ENCODE results near the gene COL18A1.

Gene COL18A1

DNA sequence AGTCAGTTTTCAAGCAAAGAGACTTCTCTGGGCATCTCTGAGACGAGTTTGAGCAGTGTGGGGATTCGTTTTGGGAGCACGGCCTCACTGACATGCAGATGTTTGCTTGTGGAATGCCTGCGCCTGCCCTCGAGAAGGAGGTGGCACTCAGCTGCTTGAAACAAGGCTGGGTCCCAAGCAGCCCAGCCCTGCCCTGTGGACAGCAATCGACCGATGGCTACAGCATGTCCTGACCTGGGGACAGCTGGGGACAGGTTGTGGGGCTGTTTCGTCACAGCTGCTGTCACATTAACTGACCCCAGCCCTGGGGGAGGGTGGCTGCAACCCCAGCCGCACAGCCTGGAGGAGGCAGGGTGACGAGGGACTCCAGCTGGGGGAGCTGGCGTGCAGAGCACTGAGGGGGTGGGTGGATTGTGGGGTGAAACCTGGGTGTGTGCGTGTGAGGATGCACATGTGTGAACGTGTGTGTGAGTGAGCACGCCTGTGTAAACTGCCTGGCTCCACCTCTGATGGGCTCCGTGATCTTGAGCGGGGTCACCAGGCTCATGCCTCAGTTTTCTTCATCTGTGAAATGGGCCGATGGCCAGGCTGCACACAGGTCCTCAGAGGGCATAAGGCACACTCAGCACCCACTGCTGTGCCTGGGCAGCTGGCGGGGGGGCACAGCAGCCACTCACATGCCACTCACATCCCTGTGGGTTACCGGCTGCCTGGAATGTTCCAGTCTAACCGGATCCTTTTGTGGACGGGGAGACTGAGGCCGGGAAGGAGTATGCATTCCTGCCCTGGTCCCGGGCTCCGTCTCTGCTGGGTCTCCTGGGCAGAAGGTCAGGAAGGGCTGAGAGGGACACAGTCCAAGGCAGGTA, 49.3 kb downstream of the COL18A1 start:
- no peak for DNase-seq (ENCODE audit: extremely low spot score)
- ChIA-PET POLR2A (interaction anchor here (1.2 kb wide), 1 partner anchor 9 kb away, joined by 3 read pairs; no protein-coding TSS in a partner anchor), CTCF (no interaction called here)
- no peak for TF ChIP-seq FOXA1 (IDR thresholded peaks at IDR 0.05)

- DNase-seq (ENCODE audit: extremely low spot score): no peak
- ChIA-PET POLR2A (no interaction called here), CTCF (no interaction called here)
- TF ChIP-seq BHLHE40 (IDR thresholded peaks at IDR 0.05; ENCODE audit: borderline replicate concordance): no peak
- TF ChIP-seq LEF1 (IDR thresholded peaks at IDR 0.05; ENCODE audit: borderline replicate concordance): no peak
- TF ChIP-seq ARNT (IDR thresholded peaks at IDR 0.05): no peak
- TF ChIP-seq HDGF (IDR thresholded peaks at IDR 0.05; ENCODE audit: borderline replicate concordance): no peak
- no peak for TF ChIP-seq FOXM1 (IDR thresholded peaks at IDR 0.05; ENCODE audit: borderline replicate concordance)
- TF ChIP-seq L3MBTL2 (conservative IDR thresholded peaks at IDR 0.05): no peak
- TF ChIP-seq SUZ12 (IDR thresholded peaks at IDR 0.05): no peak
- no peak for TF ChIP-seq CTBP1 (IDR thresholded peaks at IDR 0.05; ENCODE audit: borderline replicate concordance)
Measured at GRCh38 chr21:45454926-45455673, 50.1 kb downstream of the COL18A1 start.

GRCh38 chr21:45455674-45456583, 51.0 kb downstream of the COL18A1 start:
- no peak for TF ChIP-seq NFRKB (IDR thresholded peaks at IDR 0.05)
- TF ChIP-seq BHLHE40 (IDR thresholded peaks at IDR 0.05; ENCODE audit: borderline replicate concordance): no peak
- no peak for TF ChIP-seq TARDBP (IDR thresholded peaks at IDR 0.05)
- TF ChIP-seq LEF1 (IDR thresholded peaks at IDR 0.05; ENCODE audit: borderline replicate concordance): no peak
- TF ChIP-seq SP1 (IDR thresholded peaks at IDR 0.05): no peak
- TF ChIP-seq FOXM1 (IDR thresholded peaks at IDR 0.05; ENCODE audit: borderline replicate concordance): no peak
- no peak for TF ChIP-seq FOXA1 (IDR thresholded peaks at IDR 0.05)
- no peak for TF ChIP-seq ZNF384 (IDR thresholded peaks at IDR 0.05)
- TF ChIP-seq SUZ12 (IDR thresholded peaks at IDR 0.05): no peak
- TF ChIP-seq FOXK2 (IDR thresholded peaks at IDR 0.05): no peak
- TF ChIP-seq ELF4 (IDR thresholded peaks at IDR 0.05): no peak
- TF ChIP-seq CTBP1 (IDR thresholded peaks at IDR 0.05; ENCODE audit: borderline replicate concordance): no peak
- no peak for TF ChIP-seq L3MBTL2 (conservative IDR thresholded peaks at IDR 0.05)
- TF ChIP-seq ARNT (IDR thresholded peaks at IDR 0.05): no peak
- TF ChIP-seq, protein P1, sequence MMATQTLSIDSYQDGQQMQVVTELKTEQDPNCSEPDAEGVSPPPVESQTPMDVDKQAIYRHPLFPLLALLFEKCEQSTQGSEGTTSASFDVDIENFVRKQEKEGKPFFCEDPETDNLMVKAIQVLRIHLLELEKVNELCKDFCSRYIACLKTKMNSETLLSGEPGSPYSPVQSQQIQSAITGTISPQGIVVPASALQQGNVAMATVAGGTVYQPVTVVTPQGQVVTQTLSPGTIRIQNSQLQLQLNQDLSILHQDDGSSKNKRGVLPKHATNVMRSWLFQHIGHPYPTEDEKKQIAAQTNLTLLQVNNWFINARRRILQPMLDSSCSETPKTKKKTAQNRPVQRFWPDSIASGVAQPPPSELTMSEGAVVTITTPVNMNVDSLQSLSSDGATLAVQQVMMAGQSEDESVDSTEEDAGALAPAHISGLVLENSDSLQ (IDR thresholded peaks at IDR 0.05): no peak
- no peak for TF ChIP-seq HDGF (IDR thresholded peaks at IDR 0.05; ENCODE audit: borderline replicate concordance)
- CTCF ChIA-PET: no interaction called here
- no peak for DNase-seq (ENCODE audit: extremely low spot score)
- POLR2A ChIA-PET: no interaction called here

DNA sequence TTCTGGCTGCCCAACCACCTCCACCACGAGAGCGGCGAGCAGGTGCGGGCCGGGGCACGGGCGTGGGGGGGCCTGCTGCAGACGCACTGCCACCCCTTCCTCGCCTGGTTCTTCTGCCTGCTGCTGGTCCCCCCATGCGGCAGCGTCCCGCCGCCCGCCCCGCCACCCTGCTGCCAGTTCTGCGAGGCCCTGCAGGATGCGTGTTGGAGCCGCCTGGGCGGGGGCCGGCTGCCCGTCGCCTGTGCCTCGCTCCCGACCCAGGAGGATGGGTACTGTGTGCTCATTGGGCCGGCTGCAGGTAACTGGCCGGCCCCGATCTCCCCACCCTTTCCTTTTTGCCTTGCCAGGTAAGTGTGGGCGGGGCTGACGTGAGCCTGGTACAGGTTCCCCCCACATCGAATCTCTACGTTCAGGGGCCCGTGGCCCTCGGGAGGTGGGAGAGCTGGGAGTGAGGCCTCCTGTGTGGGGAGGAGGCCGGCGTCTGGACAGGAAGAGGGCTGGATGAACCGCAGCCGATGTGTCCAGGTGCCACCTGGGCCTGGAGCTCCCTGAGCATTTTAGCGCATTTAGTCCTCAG, 51.7 kb downstream of the COL18A1 start:
- no peak for DNase-seq (ENCODE audit: extremely low spot score)
- ChIA-PET POLR2A (no interaction called here), CTCF (no interaction called here)
- TF ChIP-seq CTBP1 (IDR thresholded peaks at IDR 0.05; ENCODE audit: borderline replicate concordance) (no peak), ELF4 (IDR thresholded peaks at IDR 0.05) (no peak), ZNF384 (IDR thresholded peaks at IDR 0.05) (no peak), L3MBTL2 (conservative IDR thresholded peaks at IDR 0.05) (no peak), ARNT (IDR thresholded peaks at IDR 0.05) (no peak), LEF1 (IDR thresholded peaks at IDR 0.05; ENCODE audit: borderline replicate concordance) (no peak), TARDBP (IDR thresholded peaks at IDR 0.05) (no peak), NFRKB (IDR thresholded peaks at IDR 0.05) (no peak), BHLHE40 (IDR thresholded peaks at IDR 0.05; ENCODE audit: borderline replicate concordance) (no peak), SUZ12 (IDR thresholded peaks at IDR 0.05) (no peak), FOXA1 (IDR thresholded peaks at IDR 0.05) (no peak), FOXK2 (IDR thresholded peaks at IDR 0.05) (no peak), SP1 (IDR thresholded peaks at IDR 0.05) (no peak), FOXM1 (IDR thresholded peaks at IDR 0.05; ENCODE audit: borderline replicate concordance) (no peak), HDGF (IDR thresholded peaks at IDR 0.05; ENCODE audit: borderline replicate concordance) (no peak)
- TF ChIP-seq, protein P1 (IDR thresholded peaks at IDR 0.05): no peak

DNA sequence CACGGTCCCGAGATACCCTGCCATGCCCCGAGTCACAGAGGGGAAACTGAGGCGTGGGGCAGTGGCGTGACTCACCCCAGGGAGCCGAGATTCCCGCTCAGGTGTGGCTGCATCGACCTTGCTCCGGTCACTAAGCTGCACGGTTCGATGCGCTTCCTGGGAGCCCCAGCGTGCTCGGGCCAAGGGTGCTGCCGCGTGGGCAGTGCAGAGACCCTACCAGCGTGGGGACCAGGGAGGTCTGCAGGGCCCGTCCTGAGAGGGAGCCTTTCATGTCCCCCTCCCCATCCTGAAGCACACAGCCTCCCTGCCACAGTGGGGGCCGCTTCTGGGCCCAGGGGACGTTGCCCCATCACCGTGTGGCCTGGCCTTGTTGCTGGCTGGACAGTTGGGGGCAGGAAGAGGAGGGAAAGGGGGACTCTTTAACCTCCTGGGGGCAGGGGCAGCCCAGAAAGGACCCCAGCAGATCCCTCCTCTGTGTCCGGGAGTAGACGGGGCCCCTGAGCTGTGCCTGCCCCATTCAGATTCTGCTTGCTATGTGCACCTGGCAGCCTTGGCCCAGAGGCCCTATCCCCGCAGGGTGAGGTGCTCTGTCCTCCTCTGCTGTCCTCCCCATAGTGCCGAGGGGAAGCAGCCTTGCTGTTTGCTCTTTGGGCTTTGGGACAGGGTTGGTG, 52.3 kb downstream of the COL18A1 start:
- POLR2A ChIA-PET: no interaction called here
- DNase-seq (ENCODE audit: extremely low spot score): no peak
- TF ChIP-seq, protein P1 (IDR thresholded peaks at IDR 0.05): no peak
- TF ChIP-seq HDGF (IDR thresholded peaks at IDR 0.05; ENCODE audit: borderline replicate concordance) (no peak), FOXA1 (IDR thresholded peaks at IDR 0.05) (no peak), LEF1 (IDR thresholded peaks at IDR 0.05; ENCODE audit: borderline replicate concordance) (no peak), FOXM1 (IDR thresholded peaks at IDR 0.05; ENCODE audit: borderline replicate concordance) (no peak)
- CTCF ChIA-PET: no interaction called here

All from HEK293T (cell line).